WTC11 (cell line): ENCODE data around the gene YTHDF1. TPM values are rescaled to one million over a fixed set of nuclear protein-coding genes. Genes with fewer than 3 reads are reported as not detected.

Source experiments
- ATAC-seq: fragments of 200-7000 bp; cut with Tn5 transposase; 2 replicates; pipeline ENCODE4 v1.10.0; 2021; ENCODE audit warnings: mild to moderate bottlenecking, moderate library complexity
- CTCF ChIA-PET: fragments of 300-600 bp; sonication (Branson Sonifier 250); formaldehyde crosslinking; loops from one replicate; lab custom pipeline; 2021; ENCODE audit warnings: antibody characterized with exemption; lab: Charles Lee
- POLR2A ChIA-PET: fragments of 350-600 bp; sonication (Branson Sonifier 250); formaldehyde crosslinking; loops from one replicate; lab custom pipeline; 2021; ENCODE audit warnings: antibody characterized with exemption; lab: Charles Lee
- DNase-seq: peaks from one replicate; pipeline ENCODE4 v3.0.0; 2021; ENCODE audit warnings: low spot score
- H3K27ac Mint-ChIP-seq: 2 replicates; pipeline ENCODE4 v1.8.0; 2021; ENCODE audit warnings: mixed read lengths
- H3K27me3 Mint-ChIP-seq: 2 replicates; pipeline ENCODE4 v1.8.0; 2021; ENCODE audit warnings: low read depth, mild to moderate bottlenecking, moderate library complexity, mixed read lengths
- H3K36me3 Mint-ChIP-seq: 2 replicates; pipeline ENCODE4 v1.8.0; 2021; ENCODE audit warnings: mixed read lengths
- H3K4me1 Mint-ChIP-seq: 2 replicates; pipeline ENCODE4 v1.8.0; 2022; ENCODE audit warnings: mixed read lengths
- H3K4me3 Mint-ChIP-seq: 2 replicates; pipeline ENCODE4 v1.8.0; 2021; ENCODE audit warnings: mild to moderate bottlenecking, moderate library complexity, mixed read lengths
- H3K9me3 Mint-ChIP-seq: 2 replicates; pipeline ENCODE4 v1.8.0; 2021; ENCODE audit warnings: mixed read lengths
- ATF1 ChIP-seq: sonication (generic); formaldehyde crosslinking; IDR thresholded peaks from 2 replicates; pipeline ENCODE4 v1.8.1; 2023; ENCODE audit warnings: mild to moderate bottlenecking, moderate library complexity, missing genetic modification reagents
- ATF6 ChIP-seq: sonication (generic); formaldehyde crosslinking; IDR thresholded peaks from 2 replicates; pipeline ENCODE4 v1.8.1; 2023; ENCODE audit warnings: mild to moderate bottlenecking, missing genetic modification reagents
- CBFB ChIP-seq: sonication (generic); formaldehyde crosslinking; IDR thresholded peaks from 2 replicates; pipeline ENCODE4 v1.8.1; 2022; ENCODE audit warnings: mild to moderate bottlenecking, low read depth, missing genetic modification reagents
- CREM ChIP-seq: sonication (generic); formaldehyde crosslinking; IDR thresholded peaks from 2 replicates; pipeline ENCODE4 v1.8.1; 2022; ENCODE audit warnings: mild to moderate bottlenecking, missing genetic modification reagents, moderate library complexity
- E2F1 ChIP-seq: sonication (generic); formaldehyde crosslinking; IDR thresholded peaks from 2 replicates; pipeline ENCODE4 v1.8.0; 2022; ENCODE audit warnings: mild to moderate bottlenecking, missing genetic modification reagents
- ETV6 ChIP-seq: sonication (generic); formaldehyde crosslinking; IDR thresholded peaks from 2 replicates; pipeline ENCODE4 v1.8.1; 2022; ENCODE audit warnings: mild to moderate bottlenecking, missing genetic modification reagents
- FOXJ3 ChIP-seq: sonication (generic); formaldehyde crosslinking; IDR thresholded peaks from 2 replicates; pipeline ENCODE4 v1.9.0; 2021; ENCODE audit warnings: missing genetic modification reagents, mild to moderate bottlenecking, borderline replicate concordance
- HMGA2 ChIP-seq: fragments of 250-450 bp; sonication (Bioruptor Pico); IDR thresholded peaks from 2 replicates; pipeline ENCODE4 v1.4.0; 2021; ENCODE audit warnings: mild to moderate bottlenecking, moderate library complexity
- HMGXB4 ChIP-seq: sonication (generic); formaldehyde crosslinking; IDR thresholded peaks from 2 replicates; pipeline ENCODE4 v1.8.1; 2023; ENCODE audit warnings: mild to moderate bottlenecking, moderate library complexity, missing genetic modification reagents
- NFATC4 ChIP-seq: fragments of 250-450 bp; sonication (Bioruptor Pico); IDR thresholded peaks from 2 replicates; pipeline ENCODE4 v1.9.0; 2021; ENCODE audit warnings: mild to moderate bottlenecking
- ZNF396 ChIP-seq: fragments of 250-450 bp; sonication (Bioruptor Pico); IDR thresholded peaks from 2 replicates; pipeline ENCODE4 v1.8.0; 2021; ENCODE audit warnings: mild to moderate bottlenecking, moderate library complexity, borderline replicate concordance
- ZNF423 ChIP-seq: fragments of 250-450 bp; sonication (Bioruptor Pico); IDR thresholded peaks from 2 replicates; pipeline ENCODE4 v2.1.2; 2022; ENCODE audit warnings: mild to moderate bottlenecking, moderate library complexity
- ZNF532 ChIP-seq: fragments of 250-450 bp; sonication (Bioruptor Pico); IDR thresholded peaks from 2 replicates; pipeline ENCODE4 v1.9.0; 2021; ENCODE audit warnings: mild to moderate bottlenecking, borderline replicate concordance
- ZNF671 ChIP-seq: fragments of 250-450 bp; sonication (Bioruptor Pico); IDR thresholded peaks from 2 replicates; pipeline ENCODE4 v1.8.0; 2021; ENCODE audit warnings: mild to moderate bottlenecking
- total RNA-seq: library from RNA; stranded (reverse); gene quantifications from 3 replicates; pipeline ENCODE4 v1.2.3, GENCODE V29; 2021
- TF ChIP-seq, protein P1 (sequence below): sonication (generic); formaldehyde crosslinking; IDR thresholded peaks from 2 replicates; pipeline ENCODE4 v1.8.1; 2022; ENCODE audit warnings: low read depth, mild to moderate bottlenecking, moderate library complexity, missing genetic modification reagents, borderline replicate concordance
- TF ChIP-seq, protein P2 (sequence below): sonication (generic); formaldehyde crosslinking; IDR thresholded peaks from 2 replicates; pipeline ENCODE4 v1.8.1; 2022; ENCODE audit warnings: mild to moderate bottlenecking, missing genetic modification reagents, moderate library complexity, borderline replicate concordance
- TF ChIP-seq, protein P3 (sequence below): fragments of 250-450 bp; sonication (Bioruptor Pico); IDR thresholded peaks from 2 replicates; pipeline ENCODE4 v1.9.0; 2021; ENCODE audit warnings: moderate library complexity, mild to moderate bottlenecking, inconsistent platforms, borderline replicate concordance
- TF ChIP-seq, protein P4 (sequence below): sonication (generic); formaldehyde crosslinking; IDR thresholded peaks from 2 replicates; pipeline ENCODE4 v1.8.1; 2023; ENCODE audit warnings: mild to moderate bottlenecking, missing genetic modification reagents

The YTHDF1 gene
- total RNA-seq, 1 experiment from 2014 or later: 61.3 TPM

GRCh38 chr20:63248835-63249591 lies 33.1 kb upstream of the YTHDF1 start:
- H3K27ac Mint-ChIP-seq: peak overlapping the region; percentile 66
- peaks cover 25% of the 10 kb centered on the region for H3K27me3 Mint-ChIP-seq
- no peaks in the 10 kb centered on the region for H3K9me3 Mint-ChIP-seq
- no peak for TF ChIP-seq ETV6 (CRISPR knock-in tag)
- no peak for TF ChIP-seq HMGA2
- TF ChIP-seq, protein P1, sequence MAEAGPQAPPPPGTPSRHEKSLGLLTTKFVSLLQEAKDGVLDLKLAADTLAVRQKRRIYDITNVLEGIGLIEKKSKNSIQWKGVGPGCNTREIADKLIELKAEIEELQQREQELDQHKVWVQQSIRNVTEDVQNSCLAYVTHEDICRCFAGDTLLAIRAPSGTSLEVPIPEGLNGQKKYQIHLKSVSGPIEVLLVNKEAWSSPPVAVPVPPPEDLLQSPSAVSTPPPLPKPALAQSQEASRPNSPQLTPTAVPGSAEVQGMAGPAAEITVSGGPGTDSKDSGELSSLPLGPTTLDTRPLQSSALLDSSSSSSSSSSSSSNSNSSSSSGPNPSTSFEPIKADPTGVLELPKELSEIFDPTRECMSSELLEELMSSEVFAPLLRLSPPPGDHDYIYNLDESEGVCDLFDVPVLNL (CRISPR knock-in tag): no peak
- TF ChIP-seq CBFB (CRISPR knock-in tag): no peak
- TF ChIP-seq ZNF423 (CRISPR knock-in tag): no peak
- no peak for TF ChIP-seq ZNF396
- TF ChIP-seq, protein P2, sequence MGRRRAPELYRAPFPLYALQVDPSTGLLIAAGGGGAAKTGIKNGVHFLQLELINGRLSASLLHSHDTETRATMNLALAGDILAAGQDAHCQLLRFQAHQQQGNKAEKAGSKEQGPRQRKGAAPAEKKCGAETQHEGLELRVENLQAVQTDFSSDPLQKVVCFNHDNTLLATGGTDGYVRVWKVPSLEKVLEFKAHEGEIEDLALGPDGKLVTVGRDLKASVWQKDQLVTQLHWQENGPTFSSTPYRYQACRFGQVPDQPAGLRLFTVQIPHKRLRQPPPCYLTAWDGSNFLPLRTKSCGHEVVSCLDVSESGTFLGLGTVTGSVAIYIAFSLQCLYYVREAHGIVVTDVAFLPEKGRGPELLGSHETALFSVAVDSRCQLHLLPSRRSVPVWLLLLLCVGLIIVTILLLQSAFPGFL: no peak
- no peak for TF ChIP-seq ZNF532
- no peak for TF ChIP-seq FOXJ3 (CRISPR knock-in tag)
- no peak for TF ChIP-seq ATF1
- TF ChIP-seq, protein P3, sequence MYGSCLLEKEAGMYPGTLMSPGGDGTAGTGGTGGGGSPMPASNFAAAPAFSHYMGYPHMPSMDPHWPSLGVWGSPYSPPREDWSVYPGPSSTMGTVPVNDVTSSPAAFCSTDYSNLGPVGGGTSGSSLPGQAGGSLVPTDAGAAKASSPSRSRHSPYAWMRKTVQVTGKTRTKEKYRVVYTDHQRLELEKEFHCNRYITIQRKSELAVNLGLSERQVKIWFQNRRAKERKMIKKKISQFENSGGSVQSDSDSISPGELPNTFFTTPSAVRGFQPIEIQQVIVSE (CRISPR knock-in tag): no peak
- TF ChIP-seq HMGXB4 (CRISPR knock-in tag): no peak
- TF ChIP-seq, protein P4, sequence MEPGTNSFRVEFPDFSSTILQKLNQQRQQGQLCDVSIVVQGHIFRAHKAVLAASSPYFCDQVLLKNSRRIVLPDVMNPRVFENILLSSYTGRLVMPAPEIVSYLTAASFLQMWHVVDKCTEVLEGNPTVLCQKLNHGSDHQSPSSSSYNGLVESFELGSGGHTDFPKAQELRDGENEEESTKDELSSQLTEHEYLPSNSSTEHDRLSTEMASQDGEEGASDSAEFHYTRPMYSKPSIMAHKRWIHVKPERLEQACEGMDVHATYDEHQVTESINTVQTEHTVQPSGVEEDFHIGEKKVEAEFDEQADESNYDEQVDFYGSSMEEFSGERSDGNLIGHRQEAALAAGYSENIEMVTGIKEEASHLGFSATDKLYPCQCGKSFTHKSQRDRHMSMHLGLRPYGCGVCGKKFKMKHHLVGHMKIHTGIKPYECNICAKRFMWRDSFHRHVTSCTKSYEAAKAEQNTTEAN: no peak
- TF ChIP-seq CREM (CRISPR knock-in tag): no peak
- TF ChIP-seq ATF6 (CRISPR knock-in tag): no peak
- no peak for TF ChIP-seq NFATC4 (CRISPR knock-in tag)
- no peak for TF ChIP-seq E2F1 (CRISPR knock-in tag)
- TF ChIP-seq ZNF671 (CRISPR knock-in tag): no peak
- TF ChIP-seq, all 79 proteins: peak for 0
- no peaks in the 10 kb centered on the region for H3K36me3 Mint-ChIP-seq
- no peak for DNase-seq
- H3K4me3 Mint-ChIP-seq: no peak overlapping the region
- POLR2A ChIA-PET: no interaction called here
- peaks cover 10% of the 10 kb centered on the region for H3K4me1 Mint-ChIP-seq
- no peak for ATAC-seq
- CTCF ChIA-PET: interaction anchor here (1.4 to 5.6 kb wide), 4 partner anchors 14 to 32 kb away, joined by 3 to 93 read pairs (median 8); no protein-coding TSS in a partner anchor
